Stimulated activated CD4-positive, alpha-beta T cell treated with anti-CD3 and anti-CD28 coated beads, Interleukin-12 subunit alpha, Interleukin-12 subunit beta, amount 100 ng/mL, for 48 hours (primary cell): ENCODE data around the gene SERGEF.
A peak's percentile ranks its signal among the peaks of the same experiment; 100 is the strongest.
"Not testable (repeated sequence)": the region's sequence is repeated elsewhere in the genome, so short reads cannot be mapped to it uniquely, and the experiment has no call there.

Experiments used
- DNase-seq, 3 donors: peaks; one replicate each; pipeline ENCODE4 v3.0.0-alpha.2; 2020; ENCODE audit warnings: low read depth in 2 of 3, low spot score in 1 of 3

Gene SERGEF

DNA sequence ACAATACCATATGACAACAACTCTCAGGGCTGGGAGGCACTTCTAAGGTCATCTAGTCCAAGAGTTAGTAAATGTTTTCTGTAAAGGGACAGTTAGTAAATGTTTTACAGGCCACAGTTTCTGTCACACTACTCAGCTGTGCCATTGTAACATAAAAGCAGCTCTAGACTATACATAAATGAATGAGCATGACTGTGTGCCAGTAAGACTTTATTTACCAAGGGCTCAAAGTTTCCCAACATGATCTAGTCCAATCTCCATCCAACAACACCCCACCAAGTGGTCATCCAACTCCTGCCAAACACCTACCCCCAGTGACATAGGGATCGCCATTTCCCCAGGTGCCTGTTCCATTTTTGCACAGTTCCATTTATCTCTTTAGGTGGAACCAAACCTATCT is 12.1 kb downstream of the SERGEF start:
- DNase-seq: no peak

DNA sequence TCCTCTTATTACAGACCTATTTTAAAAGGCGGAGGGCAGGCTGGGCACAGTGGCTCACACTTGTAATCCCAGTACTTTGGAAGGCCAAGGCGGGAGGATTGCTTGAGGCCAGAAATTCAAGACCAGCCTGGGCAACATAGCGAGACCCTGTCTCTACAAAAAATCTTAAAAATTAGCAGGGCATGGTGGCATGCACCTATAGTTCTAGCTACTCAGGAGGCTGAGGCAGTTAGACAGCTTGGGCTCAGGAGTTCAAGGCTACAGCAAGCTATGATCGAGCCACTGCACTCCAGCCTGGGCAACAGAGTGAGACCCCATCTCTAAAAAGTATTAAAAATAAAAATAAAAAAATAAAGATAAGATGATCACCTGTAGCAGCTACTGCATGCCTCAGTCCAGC is 12.7 kb downstream of the SERGEF start:
- DNase-seq: not testable (repeated sequence)

DNA sequence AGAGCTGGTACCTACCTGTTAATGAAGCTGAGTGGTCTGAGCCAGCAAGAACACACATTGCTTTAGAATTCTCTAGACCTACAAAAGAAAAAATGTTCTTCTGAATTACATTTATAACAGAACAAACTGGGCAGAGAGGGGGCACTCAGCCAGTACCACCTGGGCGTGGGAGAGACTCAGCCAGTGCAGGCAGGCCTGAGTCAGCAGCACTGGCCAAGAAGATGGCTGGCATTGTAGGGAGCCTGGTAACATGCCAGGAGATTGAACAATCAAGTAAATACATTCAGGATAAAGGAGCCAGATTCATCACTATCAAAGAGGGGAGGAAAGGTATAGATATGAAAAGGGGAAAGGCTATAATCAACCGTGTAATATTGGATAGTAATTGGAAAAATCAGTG is 19.9 kb downstream of the SERGEF start:
- DNase-seq: no peak

DNA sequence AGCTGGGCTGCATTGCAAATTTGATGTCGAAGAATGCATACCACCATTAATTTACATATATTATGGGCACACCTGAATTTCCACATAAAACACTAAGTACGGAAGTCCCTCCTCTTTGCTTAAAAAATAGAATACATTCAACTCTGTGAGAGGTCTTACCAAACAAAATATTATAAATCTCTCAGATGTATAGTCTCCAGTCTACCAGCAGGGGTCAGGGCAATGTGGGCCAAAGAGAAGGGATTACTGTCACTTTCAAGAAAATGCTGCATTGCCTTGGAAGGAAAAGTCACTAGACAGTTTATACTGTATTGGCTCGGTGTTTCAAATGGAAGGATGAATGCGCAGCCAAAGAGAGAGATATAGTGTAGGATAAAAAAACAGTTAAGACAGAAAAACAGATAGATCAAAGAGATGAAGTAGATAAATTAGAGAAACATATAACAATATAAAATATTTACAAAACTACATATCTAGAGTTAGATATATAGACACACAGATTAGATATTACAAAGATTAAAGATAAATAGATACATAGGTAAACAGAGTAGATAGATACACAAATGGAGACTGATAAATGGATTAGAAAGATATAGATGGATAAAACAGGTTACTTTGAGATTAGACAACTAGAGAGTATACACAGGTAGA is 20.9 kb downstream of the SERGEF start:
- DNase-seq: peak in 2 of 3 donors; percentile 12 to 35

DNA sequence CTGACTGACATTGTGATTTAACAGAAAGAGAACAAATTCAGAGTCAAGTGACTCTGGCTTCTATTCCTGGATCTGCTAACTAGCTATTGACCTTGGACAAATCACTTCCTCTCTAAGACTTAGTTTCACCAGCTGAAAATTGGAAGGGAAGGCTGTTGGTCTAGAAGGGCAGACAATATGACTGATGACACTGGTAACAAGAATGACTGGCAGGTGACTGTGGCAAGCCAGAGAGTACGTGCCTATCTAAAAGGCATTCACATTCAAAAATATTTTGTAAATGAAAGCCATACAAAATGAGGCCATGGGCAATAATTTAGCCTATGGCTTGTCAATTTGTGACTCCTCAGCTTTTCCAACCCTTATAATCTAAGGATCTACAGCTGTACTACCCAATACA is 23.5 kb downstream of the SERGEF start:
- no peak for DNase-seq

DNA sequence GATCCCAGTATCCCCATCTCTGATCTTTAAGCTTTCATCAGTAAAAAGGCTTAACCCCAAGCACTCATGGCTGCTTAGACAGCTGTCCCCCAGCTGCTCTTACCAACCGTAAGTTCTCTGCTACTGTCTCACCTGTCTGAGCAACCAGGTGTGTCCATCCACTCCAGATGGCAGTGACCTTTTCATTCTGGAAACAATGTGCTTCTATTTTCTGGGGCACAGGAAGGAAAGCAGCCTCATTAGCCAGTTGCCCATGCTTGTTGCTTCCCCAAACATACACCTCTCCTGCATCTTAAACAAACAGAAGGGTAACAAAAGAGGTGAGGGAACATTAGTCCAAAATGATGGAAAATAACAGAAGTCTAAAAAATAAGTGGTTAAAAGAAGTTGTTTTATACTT is 24.4 kb downstream of the SERGEF start:
- DNase-seq: no peak

DNA sequence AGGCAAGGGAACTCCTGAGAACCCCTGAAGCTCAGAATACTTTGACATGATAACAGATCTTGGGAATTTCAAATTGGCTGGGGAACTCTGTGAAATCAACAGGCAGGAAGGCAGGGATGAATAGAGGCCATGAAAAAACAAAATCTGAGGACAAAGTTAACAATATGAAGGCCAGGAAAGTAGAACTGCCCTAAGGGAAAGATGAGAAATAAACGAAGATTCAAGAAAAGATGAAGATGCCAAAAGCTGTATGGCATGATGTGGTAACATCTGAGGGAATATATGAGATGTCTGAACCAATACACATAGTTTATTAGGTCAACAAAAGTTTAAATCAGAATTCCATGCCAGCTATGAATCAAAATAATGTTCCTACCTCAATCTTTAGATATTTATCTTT is 25.0 kb downstream of the SERGEF start:
- no peak for DNase-seq

DNA sequence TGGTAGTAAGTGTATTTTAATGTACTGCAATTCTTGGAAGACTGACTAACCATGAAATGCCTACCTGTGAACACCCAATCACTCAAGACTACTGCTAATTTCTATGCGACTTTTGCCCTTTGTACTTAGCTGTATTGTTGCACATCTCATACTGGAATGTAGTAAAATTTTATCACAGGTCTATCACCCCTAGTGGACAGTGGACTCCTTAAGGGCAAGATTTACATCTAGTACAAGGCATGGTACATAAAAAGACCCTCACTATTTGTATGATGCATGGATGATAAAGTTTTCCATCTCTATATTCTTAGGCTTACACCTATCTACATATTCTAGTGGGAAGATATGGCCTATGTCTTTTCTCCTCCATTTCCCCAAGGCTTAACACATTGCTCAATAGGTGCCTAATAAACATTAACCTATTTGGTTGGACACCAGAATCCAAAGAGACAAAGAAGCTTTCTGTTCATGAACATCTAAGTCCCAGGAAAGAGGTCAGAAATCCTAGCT is 26.1 kb downstream of the SERGEF start:
- no peak for DNase-seq

DNA sequence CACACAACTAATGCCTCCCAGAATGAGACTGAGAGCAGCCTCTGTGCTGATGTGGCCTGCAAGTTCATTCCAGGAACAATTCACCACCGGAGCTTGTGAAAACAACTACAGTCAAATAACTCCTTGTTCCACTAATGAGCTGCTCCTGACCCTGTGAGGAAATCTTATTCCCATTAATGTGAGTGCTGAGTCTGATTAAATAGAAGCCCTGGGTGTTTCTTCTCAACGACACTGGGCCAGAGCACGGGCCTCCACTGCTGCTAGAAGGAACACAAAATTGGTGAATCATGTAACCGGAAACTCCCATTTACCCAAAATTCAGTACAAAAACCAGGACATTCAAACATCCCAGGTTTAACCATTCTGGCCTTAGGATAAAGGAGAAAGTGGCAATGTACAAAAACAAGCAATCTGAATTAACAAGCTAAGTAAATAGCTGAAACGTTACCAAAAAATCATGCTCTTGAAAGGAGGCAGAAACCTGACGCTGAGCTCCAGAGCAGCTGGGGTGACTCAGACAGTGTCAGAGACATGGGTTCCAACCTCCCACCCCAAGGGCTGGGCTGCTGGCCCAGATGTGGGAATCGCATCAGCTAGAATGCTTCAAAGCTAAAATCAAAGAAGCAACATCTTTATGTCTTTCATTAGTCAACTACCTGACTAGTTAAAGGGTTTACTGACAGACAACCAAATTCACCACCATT is 26.7 kb downstream of the SERGEF start:
- DNase-seq: no peak

DNA sequence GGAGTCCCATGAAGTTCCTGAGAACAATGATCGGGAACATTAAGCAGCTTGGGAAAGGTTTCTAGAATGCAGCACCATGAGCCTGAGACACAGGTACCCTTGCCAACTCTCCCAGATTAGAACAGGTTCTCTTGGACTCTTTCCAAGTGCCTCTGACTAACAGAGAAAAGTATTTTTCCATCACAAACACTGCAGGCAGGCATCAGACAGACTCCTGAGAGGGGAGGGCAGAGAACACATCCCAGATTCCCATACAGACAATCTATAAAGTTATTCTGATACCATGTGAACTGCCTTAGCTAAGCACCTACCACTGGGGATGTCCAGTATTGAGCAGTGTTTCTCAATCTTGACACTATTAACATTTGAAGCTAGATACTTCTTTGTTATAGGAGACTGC is 27.3 kb downstream of the SERGEF start:
- DNase-seq: no peak

DNA sequence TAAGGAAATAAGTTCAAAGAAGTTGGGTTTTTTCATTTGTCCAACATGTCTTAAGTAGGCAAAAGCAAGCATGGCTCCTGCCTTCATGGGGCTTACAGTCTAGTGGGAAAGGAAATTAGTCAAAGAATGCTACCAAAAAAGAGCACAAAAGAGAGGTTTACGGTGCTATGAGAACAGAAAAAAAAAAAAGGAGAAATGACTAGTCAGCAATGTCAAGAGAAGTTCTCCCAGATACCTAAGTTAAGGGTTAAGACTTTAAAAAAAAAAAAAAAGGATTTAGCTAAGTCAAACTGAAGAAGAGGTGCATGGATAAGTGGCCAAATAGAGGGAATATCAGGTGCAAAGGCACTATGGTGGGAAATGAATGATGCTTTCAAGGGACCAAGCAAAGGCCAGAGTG is 29.3 kb downstream of the SERGEF start:
- no peak for DNase-seq

DNA sequence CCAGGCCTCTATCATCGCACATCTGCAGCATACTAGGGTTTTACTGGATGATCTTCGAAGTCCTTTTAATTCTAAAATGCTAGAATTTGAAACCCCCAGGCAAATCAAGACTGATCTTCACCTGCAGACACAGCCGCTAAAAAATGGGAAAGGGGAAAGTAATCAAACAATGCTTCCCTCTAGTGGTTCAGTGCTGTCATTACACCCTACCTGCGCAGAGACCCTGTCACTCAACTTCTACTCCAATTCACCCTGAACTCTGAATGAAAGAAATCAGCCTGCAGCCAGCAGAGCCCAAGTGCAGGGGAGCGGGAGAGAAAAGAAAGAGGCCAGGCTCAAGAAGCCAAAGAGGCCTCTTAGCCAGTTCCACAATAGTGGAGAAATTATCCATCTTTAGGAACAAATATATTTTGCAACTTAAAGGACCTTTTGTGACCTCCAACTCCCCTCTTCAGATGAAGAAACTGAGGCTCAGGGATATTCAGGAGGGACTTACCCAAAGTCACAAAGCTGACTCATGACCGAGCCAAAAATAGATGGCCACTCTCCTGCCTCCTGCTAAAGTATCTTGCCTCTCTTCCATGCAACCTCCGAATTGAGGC is 33.0 kb downstream of the SERGEF start:
- DNase-seq: peak in 2 of 3 donors; percentile 5 to 29

DNA sequence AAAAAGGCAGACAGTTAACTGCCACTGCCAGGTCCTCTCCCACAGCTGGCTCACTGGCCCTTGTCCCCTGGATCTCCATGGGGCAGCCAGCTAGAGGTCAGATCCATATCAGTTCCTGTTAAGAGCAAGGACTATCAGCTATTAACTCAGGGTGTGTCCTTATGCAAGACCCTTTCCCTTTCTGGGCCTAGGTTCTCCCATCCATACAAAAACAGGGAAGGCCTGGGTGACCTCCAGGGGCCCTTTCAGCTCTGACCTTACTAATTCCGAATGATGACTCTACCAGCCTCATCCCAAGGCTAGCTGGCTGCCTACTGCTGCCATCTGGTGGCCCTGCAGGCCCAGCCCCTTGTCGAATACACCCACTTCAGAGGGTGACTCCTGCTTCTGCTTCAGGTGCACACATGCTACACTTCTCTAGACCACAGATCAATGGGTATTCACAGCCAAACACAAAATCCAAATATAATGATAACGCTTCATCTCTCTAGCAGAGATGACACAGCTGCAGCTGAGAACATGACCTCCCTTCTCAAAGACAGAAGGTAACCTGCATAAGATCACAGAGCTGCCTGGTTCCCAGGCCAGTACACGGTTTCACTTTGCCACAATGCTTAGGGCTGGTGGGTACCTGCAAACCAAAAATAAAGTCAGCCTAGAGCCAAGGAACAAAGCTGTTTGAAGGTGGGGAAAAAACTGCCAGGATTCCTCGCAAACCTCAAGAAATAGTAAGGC is 34.1 kb downstream of the SERGEF start:
- peak in 2 of 3 donors; percentile 14 to 15 for DNase-seq

DNA sequence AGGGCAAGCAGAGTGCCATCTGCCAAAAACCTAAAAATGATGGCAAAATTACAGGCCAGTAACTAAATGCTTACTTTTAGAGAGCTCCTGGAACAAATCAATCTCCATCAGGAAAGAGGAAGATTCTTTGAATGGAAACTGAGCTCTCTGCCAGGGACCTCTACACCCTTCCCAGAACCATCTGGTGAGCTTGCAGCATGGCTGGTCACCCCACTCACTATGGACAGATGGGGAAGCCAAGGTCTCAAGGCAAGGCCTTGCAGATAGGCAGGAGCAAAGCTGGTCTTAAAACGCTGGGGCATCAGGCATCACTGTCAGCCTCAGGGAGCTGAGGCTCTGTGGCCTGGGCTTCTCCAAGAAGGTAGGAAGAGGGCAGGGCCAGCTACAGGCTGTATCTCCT is 36.2 kb downstream of the SERGEF start:
- DNase-seq: no peak

DNA sequence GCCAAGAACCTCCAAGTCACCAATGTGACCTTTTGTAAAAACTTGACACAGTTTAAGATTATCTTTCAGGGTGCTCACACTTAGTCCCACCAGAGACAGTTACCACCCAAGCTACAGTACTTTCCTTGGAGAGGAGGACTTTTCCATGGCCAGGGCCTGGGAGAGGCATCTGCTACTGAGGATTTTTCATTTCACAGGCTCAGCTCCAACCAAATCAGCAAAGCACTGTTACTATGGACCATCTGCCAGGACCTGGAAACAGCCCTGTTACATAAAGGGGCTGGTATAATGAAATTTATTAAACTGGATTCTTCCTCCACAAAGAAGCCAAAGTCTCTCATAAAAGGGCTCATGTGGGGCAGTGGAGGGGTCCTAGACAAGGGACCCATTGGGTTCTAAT is 38.6 kb downstream of the SERGEF start:
- DNase-seq: no peak

DNA sequence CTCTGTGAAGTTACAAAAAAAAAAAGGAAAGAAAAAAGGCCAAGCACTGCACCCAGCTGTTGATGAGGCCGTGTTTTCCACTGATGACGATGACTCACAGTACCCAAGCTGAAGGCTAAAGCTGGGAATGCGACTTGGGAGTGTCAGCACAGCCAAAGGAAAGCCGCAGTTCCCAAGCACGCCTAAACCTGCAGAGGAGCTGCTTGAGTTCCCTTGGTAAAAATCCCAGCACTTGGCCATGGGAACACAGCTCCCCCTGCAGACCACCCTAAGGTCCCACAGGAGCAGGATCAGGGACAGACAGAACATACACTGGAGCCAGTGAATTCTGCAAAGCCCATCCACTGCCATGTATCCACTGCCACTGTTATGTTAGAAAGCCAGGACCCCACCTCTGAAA is 39.9 kb downstream of the SERGEF start:
- no peak for DNase-seq

DNA sequence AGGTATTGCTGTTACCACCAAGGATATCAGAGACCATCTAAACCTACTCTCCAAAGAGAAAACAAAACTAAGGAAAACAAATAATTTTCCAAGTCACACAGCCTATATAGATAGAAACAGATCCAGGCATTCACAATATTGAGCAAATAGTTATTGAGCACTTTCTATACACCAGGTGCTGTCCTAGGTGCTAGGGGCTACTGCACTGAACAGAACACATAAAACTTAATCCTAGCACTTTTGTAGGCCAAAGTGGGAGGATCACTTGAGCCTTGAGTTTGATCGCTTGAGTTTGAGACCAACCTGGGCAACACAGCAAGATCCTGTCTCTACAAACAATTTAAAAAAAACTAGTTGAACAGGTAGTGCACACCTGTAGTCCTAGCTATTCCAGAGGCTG is 44.6 kb downstream of the SERGEF start:
- no peak for DNase-seq

DNA sequence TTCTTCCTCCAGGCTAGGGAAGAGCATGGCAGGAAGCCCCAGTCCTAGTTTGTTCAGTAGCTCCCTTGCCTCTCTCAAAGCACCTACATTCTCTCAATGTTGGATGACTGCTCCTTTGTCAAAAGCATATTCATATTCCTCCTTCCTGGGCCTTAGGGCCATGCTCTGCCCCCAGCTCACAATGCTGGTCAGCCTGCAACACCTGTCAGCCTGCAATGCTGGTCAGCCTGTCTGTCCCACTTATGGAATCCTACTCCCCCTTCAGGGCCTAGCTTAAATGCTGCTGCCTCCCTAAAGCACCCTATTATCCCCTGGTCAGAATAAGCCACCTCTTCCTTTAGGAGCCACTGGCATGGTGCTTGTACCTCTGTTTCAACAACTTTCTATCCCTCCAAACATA is 45.2 kb downstream of the SERGEF start:
- DNase-seq: no peak

DNA sequence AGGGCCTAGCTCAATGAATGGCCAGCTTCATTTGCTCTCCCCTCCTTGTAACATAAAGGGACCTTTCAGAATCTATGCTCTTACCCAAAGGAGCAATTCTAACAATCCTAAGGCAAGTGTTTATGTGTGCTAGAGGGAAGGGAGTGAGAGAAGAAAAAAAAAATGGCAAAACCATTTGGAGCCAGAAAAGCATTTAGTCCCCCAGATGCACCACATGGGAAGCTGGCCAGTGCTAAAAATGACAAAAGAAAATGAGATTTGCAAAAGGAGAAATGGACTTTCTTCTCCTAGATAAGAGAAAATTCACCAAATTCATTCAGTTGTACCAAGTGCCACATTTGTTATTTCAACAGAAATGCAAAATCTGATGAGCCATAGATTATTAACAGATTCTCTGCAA is 52.8 kb downstream of the SERGEF start:
- no peak for DNase-seq

DNA sequence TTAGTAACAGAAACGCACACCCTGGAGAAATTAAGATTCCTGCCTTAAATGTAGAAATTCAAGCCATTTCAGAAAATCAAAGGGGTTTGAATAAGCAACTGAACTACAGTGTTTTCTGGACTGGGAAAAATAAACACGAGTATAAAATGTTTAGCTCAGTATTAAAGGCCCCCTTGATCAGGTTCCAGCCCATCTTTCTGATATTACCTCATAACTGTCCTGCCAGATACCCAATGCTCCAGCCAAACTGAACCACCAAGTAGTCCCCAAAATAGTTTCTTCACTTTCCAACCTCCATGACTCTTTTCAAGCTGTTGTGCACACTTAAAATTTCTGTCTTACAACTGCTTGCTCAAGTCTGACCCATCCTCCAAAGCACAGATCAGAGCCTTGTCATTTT is 54.4 kb downstream of the SERGEF start:
- no peak for DNase-seq

DNA sequence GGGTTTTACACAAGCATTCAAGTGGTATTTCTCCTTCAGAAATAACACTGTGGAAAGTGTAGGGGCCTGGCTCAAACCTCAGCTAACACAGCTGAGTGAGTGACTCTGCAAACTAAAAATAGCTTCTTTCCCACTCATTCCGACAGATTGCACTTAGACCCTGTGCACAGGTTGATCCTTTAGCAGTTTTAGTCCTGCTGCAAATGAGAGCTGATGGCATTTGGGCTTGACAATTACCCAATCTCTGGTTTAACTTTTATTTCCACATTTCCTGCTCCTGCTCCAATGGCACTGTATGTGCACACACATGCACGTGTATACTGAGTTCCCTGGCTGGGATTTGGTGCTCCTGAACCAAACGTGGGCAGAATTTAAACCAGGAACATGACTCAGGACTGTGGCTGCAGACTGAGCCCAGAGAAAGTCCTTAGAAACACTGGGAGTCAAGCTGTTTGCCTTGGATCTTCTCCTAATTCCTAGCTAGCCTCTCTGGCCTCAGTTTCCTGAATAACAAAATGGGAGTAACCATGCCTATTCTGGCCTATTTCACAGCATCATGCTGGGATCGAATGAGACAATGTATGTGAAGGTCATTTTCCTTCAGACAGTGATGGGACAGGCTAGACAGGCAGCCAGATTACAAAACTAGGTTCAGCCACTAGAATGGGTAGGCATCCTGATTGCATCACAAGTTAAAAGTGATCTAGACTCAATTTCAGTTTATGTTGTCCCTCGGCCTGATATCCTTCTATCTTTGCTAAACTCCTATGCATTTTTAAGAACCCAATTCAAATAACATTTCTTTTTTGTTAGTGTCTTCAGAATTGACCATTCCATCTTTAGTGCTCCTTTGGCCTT is 58.2 kb downstream of the SERGEF start:
- no peak for DNase-seq
